Keratinocyte (primary cell): ENCODE results near the gene MAGI1. TPM values are rescaled to one million over a fixed set of nuclear protein-coding genes. Genes with fewer than 3 reads are reported as not detected.

Source experiments
- DNase-seq: peaks from one replicate; pipeline ENCODE4 v3.0.0-alpha.2; 2011; ENCODE audit warnings: low read depth, missing footprints, low spot score
- FAIRE-seq: peaks from 2 replicates; lab custom pipeline; 2011; peaks lifted over from hg19 to GRCh38; lab: Jason Lieb, UNC
- H2AFZ ChIP-seq: 2 replicates; pipeline ENCODE4 v1.6.0; 2012; ENCODE audit warnings: low read length, control low read depth, inconsistent platforms; ENCODE audit not compliant: control insufficient read depth
- H3K27ac ChIP-seq: 2 replicates; pipeline ENCODE4 v1.5.1; 2011; ENCODE audit warnings: low read length; ENCODE audit not compliant: control insufficient read depth, insufficient read depth
- H3K27me3 ChIP-seq: 3 replicates; pipeline ENCODE4 v1.6.0; 2011; ENCODE audit warnings: low read length; ENCODE audit not compliant: control insufficient read depth, insufficient read depth; ENCODE audit errors: extremely low read depth
- H3K36me3 ChIP-seq, 2 experiments: 2 replicates in 1 of 2; 3 replicates in 1 of 2; pipeline ENCODE4 v1.5.1; 2011; ENCODE audit warnings: low read length in 2 of 2, mild to moderate bottlenecking in 1 of 2; ENCODE audit not compliant: control insufficient read depth in 2 of 2, insufficient read depth in 2 of 2; ENCODE audit errors: extremely low read depth in 1 of 2
- H3K4me1 ChIP-seq: 3 replicates; pipeline ENCODE4 v1.5.1; 2011; ENCODE audit warnings: low read length; ENCODE audit not compliant: control insufficient read depth, insufficient read depth; ENCODE audit errors: extremely low read depth
- H3K4me2 ChIP-seq: 3 replicates; pipeline ENCODE4 v1.6.0; 2011; ENCODE audit warnings: low read depth, low read length; ENCODE audit not compliant: control insufficient read depth, insufficient read depth; ENCODE audit errors: extremely low read depth
- H3K4me3 ChIP-seq, 3 experiments: fragments of 200-600 bp in 1 of 3; sonication (generic) in 1 of 3; 2 replicates in 2 of 3; 3 replicates in 1 of 3; pipeline ENCODE4 v1.5.1; 2011 to 2016; ENCODE audit warnings: low read length in 3 of 3, mild to moderate bottlenecking in 3 of 3, control low read depth in 2 of 3, inconsistent platforms in 1 of 3, low read depth in 1 of 3, mixed read lengths in 1 of 3, mixed run types in 1 of 3, moderate library complexity in 1 of 3; ENCODE audit not compliant: control insufficient read depth in 2 of 3, insufficient read depth in 2 of 3; ENCODE audit errors: extremely low read depth in 1 of 3
- H3K79me2 ChIP-seq: 2 replicates; pipeline ENCODE4 v1.6.0; 2012; ENCODE audit warnings: low read length; ENCODE audit not compliant: control insufficient read depth, insufficient read depth
- H3K9ac ChIP-seq: 3 replicates; pipeline ENCODE4 v1.6.0; 2011; ENCODE audit warnings: low read length; ENCODE audit not compliant: control insufficient read depth, insufficient read depth; ENCODE audit errors: extremely low read depth
- H3K9me1 ChIP-seq: 3 replicates; pipeline ENCODE4 v1.6.0; 2011; ENCODE audit warnings: low read length; ENCODE audit not compliant: control insufficient read depth, insufficient read depth; ENCODE audit errors: extremely low read depth
- H3K9me3 ChIP-seq: 2 replicates; pipeline ENCODE4 v1.5.1; 2012; ENCODE audit warnings: low read depth, low read length; ENCODE audit not compliant: control insufficient read depth
- H4K20me1 ChIP-seq: 3 replicates; pipeline ENCODE4 v1.6.0; 2011; ENCODE audit warnings: low read length; ENCODE audit not compliant: control insufficient read depth, insufficient read depth; ENCODE audit errors: extremely low read depth
- CTCF ChIP-seq, 3 experiments: IDR thresholded peaks in 1 of 3; conservative IDR thresholded peaks in 1 of 3; optimal IDR thresholded peaks in 1 of 3; 2 replicates in 2 of 3; 3 replicates in 1 of 3; pipeline versions ENCODE3 to v1.5.1; 2011; ENCODE audit warnings: low read length in 3 of 3, mild to moderate bottlenecking in 3 of 3, moderate library complexity in 2 of 3, control low read depth in 1 of 3, inconsistent platforms in 1 of 3; ENCODE audit not compliant: insufficient read depth in 2 of 3; ENCODE audit errors: extremely low read depth in 1 of 3
- EZH2 ChIP-seq: IDR thresholded peaks from one replicate; pipeline ENCODE4 v1.6.1; 2012; ENCODE audit warnings: inconsistent platforms, mild to moderate bottlenecking, low read length, moderate library complexity
- dilution Hi-C: fragments of 300-500 bp; cut with MboI; formaldehyde crosslinking; loops from one replicate; pipeline ENCODE4 v1.7.0; 2020; ENCODE audit warnings: low sequenced_read_pairs; ENCODE audit not compliant: extremely low pct_ligation_motif_present
- polyA plus RNA-seq, 5 experiments: library from polyadenylated mRNA; depleted of rRNA in 3 of 5; stranded (reverse) in 3 of 5; stranded (forward) in 1 of 5; unstranded in 1 of 5; fragments of >200 nt; gene quantifications; 1 replicate in 1 of 5; 2 replicates in 3 of 5; 3 replicates in 1 of 5; pipeline versions ENCODE4 v1.2.1 to v1.2.3, GENCODE V29; 2011 to 2012; ENCODE audit warnings: missing spikeins in 2 of 5, low read depth in 1 of 5, low replicate concordance in 1 of 5

Gene MAGI1
- polyA plus RNA-seq, 1 donor (not counting 4 experiments of a cell fraction or from before 2014, with no cell fraction given), result 10.9 TPM

- Histone ChIP-seq H2AFZ (no peak overlapping the region), H3K9me3 (no peaks in the 10 kb centered on the region), H3K79me2 (no peaks in the 10 kb centered on the region), H3K9ac (no peak overlapping the region), H3K4me3 (no peak overlapping the region), H3K27ac (no peak overlapping the region), H3K9me1 (no peaks in the 10 kb centered on the region), H4K20me1 (no peaks in the 10 kb centered on the region), H3K27me3 (no peaks in the 10 kb centered on the region), H3K4me1 (no peaks in the 10 kb centered on the region), H3K4me2 (no peak overlapping the region), H3K36me3 (no peaks in the 10 kb centered on the region)
- TF ChIP-seq CTCF (optimal IDR thresholded peaks at IDR 0.05 in 1 of 3, IDR thresholded peaks at IDR 0.05 in 1 of 3, conservative IDR thresholded peaks at IDR 0.05 in 1 of 3; ENCODE audit: extremely low read depth in 1 of 3, insufficient read depth in 2 of 3, low read length in 3 of 3), result no peak
- TF ChIP-seq EZH2, result no peak
- no peak for DNase-seq
- FAIRE-seq, result no peak
- dilution Hi-C loops, result no loop called here
These were observed 450.9 kb downstream of the MAGI1 start for GRCh38 chr3:65587650-65588439.

DNA sequence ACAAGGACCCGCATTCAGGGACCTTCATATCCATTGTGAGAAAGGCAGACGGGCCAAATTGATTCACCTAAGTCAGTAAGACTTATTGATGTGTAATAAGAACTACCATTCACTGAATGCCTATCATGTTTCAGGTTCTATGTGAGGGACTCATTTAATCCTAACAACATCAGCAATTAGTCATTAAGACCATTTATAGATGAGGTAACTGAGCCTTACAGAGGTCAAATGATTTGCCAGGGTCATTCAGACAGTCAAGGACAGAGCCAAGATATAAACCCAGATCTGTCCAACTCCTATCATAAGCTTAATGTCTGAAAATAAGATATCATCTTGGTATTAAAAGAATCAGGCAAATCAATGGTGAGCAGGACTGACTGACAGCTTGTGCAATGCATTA, 453.8 kb downstream of the MAGI1 start:
- H3K36me3 ChIP-seq, result no peaks in the 10 kb centered on the region
- no peaks in the 10 kb centered on the region for H3K79me2 ChIP-seq
- H3K9me1 ChIP-seq, result no peaks in the 10 kb centered on the region
- no peak overlapping the region for H3K4me2 ChIP-seq
- H3K27me3 ChIP-seq, result no peaks in the 10 kb centered on the region
- H3K4me1 ChIP-seq, result peaks cover 10% of the 10 kb centered on the region
- H3K4me3 ChIP-seq, result no peak overlapping the region
- FAIRE-seq (no peak), DNase-seq (no peak)
- H2AFZ ChIP-seq, result no peak overlapping the region
- H3K9me3 ChIP-seq, result no peaks in the 10 kb centered on the region
- H3K9ac ChIP-seq, result no peak overlapping the region
- TF ChIP-seq EZH2 (no peak), CTCF (optimal IDR thresholded peaks at IDR 0.05 in 1 of 3, IDR thresholded peaks at IDR 0.05 in 1 of 3, conservative IDR thresholded peaks at IDR 0.05 in 1 of 3; ENCODE audit: extremely low read depth in 1 of 3, insufficient read depth in 2 of 3, low read length in 3 of 3) (no peak)
- dilution Hi-C loops, result no loop called here
- H4K20me1 ChIP-seq, result no peaks in the 10 kb centered on the region
- H3K27ac ChIP-seq, result no peak overlapping the region
